HuH-7 (cell line): ENCODE data around the gene SLC25A47.

Experiments used
- DNase-seq: peaks from one replicate; pipeline ENCODE4 v3.0.0; 2011; ENCODE audit warnings: low spot score

Gene SLC25A47

DNA sequence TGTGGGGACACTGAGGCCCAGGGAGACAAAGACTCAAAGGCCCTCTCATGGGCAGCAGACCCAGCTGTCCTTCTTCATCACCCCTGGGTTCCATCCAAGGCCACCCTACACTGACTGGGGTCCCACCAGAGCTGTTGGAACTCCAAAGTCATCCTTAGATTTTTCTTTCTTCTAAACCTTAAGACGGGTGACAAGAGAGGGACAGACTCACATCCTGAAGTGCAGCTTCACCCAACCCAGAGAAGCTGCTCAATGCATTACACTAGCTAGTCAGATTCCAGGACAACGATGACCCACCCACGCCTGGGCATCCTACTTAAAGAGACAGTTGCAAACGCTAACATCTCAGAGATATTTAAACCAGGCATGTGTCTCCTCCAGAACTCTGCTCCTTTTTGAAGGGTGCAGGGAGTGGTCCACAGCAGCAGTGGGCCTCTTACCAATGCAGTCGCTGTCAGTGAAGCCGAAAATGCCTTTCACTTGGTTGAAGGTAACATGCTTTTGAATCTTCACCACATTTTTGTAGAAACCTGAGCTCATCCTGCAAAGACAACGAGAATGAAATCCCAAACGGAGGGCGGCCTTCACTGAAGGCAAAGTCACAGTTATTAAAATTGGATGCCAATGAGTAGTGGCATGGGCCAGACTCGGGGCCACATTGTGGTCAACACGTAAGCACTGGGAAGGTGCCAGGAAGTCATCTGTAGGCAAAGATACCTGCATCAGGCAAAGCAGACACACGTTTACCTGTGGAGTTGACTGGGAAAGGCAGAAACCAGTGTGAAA, 23.4 kb downstream of the SLC25A47 start:
- DNase-seq = no peak

DNA sequence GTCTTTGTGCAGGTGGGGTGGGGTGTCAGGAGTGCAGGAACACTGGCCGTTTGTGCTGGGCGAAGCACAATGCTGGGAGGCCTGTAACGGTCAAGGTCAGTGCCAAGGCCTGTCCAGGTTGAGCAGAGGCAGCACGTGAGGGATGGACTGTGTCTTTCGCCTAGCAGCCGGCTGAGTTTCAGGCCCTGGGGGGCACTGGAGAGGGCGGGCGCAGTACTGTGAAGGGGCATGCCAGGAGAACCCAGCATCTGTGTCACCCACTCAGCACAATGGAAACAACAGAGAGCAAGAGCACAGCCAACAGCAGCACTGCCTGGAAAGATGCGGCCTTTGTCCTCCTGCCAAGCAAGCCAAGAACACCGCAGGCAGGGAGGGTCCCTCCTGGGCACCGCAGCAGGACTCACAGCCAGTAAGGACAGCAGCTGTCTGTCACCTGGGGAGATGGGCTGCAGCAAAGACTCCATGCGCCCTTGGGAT, 25.2 kb downstream of the SLC25A47 start:
- DNase-seq = no peak

DNA sequence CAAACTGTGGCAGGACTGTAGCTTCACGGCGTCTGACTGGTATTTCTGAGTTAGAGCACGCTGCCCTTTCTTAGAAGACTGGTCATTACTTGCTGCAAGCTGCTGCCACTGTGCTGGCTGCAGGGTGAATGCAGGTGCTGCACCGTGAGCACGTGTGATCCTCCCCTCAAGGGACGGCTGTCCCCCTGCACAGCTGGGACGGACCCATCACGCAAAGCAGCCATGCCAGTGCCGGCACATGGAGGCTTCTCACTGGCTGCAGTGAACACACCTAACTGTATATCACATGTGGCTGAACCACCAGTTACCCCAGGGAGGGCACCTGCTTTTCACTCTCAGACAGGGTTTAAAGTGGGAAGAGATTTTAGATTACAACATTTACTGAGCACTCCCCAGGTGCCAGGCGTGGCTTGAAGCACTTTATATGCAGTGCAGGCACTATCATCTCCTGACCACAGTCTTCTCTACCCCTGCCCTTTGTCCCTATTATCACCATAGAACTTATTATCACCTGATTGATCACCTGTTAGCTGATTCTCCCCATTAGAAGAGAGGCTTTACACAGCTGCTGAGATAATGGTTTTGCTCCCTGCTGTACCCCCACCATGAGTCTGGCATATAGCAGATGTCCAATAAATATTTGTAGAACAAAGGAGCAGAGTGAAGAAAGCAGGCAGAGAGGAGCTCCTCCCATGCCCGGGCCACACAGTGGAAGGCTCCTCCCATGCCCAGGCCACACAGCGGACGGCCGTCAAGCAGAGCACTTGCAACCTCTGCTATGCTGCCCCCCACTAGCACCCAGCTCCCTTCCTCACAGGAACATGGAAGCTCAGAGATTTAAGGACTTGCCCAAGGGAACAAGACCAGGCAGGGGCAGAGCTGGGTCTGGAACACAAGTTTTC, 25.9 kb downstream of the SLC25A47 start:
- DNase-seq = no peak

GRCh38 chr14:100350276-100350926, 27.3 kb downstream of the SLC25A47 start:
- no peak for DNase-seq

DNA sequence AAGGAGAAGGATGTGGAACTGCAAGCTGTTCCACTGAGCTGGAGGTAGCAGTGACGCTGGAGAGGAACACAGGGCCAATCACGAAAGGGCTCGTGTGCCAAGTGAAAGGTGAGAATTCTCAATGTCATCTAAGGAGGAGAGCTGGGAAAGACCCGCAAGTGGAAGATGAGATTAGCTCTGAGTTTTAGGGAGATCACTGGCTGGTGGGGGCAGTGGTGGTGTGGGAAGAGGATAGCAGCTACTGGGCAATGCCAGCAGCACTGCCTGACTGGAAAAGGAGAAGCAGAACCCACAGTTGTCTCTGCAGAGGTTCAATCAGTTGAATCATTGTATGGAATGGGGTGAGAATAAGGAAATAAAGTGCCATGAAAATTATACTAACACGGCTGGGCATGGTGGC, 27.8 kb downstream of the SLC25A47 start:
- DNase-seq = no peak

DNA sequence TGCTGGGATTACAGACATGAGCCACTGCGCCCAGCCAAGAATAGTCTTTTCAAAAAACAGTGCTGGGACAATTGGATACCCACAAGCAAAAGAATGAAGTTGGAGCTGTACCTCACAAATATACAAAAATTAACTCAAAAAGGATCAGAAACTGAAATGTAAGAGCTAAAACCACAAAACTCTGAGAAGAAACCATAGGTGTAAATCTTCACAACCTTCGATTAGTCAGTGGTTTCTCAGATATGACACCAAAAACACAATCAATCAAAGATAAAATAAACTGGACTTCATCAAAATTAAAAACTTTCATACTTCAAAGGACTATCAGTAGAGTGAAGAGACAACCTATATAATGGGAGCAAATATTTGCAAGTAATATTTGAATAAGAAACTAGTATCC, 35.3 kb downstream of the SLC25A47 start:
- DNase-seq = no peak

- DNase-seq = no peak
Measured at GRCh38 chr14:100359111-100359510, 36.0 kb downstream of the SLC25A47 start.

- DNase-seq = no peak
Measured at GRCh38 chr14:100359881-100360280, 36.7 kb downstream of the SLC25A47 start.

- no peak for DNase-seq
Measured at GRCh38 chr14:100361626-100362025, 38.5 kb downstream of the SLC25A47 start.

- DNase-seq = no peak
Measured at GRCh38 chr14:100362311-100362927, 39.3 kb downstream of the SLC25A47 start.

- no peak for DNase-seq
Measured at GRCh38 chr14:100363053-100363452, 39.9 kb downstream of the SLC25A47 start.

GRCh38 chr14:100364403-100364802, 41.3 kb downstream of the SLC25A47 start:
- no peak for DNase-seq

GRCh38 chr14:100365741-100366140, 42.6 kb downstream of the SLC25A47 start:
- DNase-seq = no peak

- no peak for DNase-seq
Measured at GRCh38 chr14:100369019-100369418, 45.9 kb downstream of the SLC25A47 start.

DNA sequence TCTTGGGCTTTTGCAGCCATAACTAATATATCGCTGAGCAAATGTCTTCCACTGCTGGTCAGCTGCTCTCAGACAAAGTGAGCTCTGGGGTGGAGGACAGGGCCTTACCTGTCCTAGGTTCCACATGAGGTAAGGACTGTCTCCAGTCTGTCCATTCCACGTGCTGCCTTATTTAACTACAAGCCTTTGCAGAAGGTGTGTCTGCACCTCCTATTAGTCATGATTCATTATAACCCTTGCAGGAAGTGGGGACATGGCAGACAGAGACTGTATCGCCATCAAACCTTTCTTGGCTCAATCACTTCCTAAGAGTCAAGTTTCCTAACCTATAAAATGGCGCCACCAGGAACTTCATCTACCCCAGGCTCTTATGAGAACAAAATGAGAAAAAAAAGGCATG, 46.9 kb downstream of the SLC25A47 start:
- no peak for DNase-seq

GRCh38 chr14:100371773-100372172, 48.6 kb downstream of the SLC25A47 start:
- DNase-seq = no peak

DNA sequence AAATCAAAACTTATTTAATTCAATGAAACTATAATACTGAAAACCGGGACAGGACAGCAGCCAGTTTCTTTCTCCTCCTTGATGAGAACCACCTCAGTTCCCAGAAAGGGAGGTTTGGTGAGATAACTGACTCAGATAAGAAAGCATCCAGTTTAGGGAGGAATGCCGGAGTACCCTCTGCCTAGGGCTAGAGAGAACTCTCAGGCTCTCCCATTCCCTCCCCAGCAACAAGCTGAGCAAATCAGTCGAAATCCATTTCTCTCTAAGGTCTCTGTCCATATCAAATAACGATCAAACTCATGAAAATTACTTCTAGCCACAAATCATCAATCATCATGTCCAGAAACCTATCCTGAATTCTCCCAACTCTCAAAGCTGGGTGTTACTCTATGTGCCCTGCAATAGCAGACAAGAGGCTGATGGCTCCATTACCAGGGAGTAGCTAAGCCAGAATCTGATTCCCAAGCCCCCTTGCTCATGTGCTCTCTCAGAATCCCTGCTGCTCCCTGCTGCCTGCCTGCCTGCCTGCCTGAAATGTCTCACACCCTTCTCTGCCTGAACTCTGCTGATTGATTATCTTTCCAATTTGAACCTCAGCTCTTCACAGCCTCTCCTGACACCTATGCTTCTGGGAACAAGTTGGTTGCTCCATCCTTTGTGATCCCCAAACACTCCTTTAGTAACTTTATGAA, 49.4 kb downstream of the SLC25A47 start:
- no peak for DNase-seq

DNA sequence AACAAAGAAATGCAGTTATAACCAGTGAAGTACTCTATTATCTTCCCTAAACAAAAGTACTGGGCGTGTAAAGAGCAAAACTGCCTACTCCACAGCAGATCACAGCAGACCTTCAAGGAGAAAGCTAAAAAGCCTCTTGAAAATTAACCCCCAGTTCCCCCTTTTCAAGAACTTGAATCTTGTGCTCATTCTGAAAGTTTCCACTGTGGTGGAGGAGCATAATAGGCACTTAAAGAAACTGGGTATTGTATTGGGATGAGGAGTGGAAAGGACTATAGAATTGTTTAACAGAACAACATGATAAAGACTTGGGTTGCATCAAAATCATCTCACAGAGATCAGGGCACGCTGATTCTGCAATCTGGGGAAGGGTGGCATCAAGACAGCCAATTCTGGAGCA, 51.1 kb downstream of the SLC25A47 start:
- DNase-seq = no peak

GRCh38 chr14:100374876-100375265, 51.7 kb downstream of the SLC25A47 start:
- no peak for DNase-seq

- DNase-seq = no peak
Measured at GRCh38 chr14:100375266-100375962, 52.3 kb downstream of the SLC25A47 start.
